NCI-H2171 treated with DMSO at 0.1 percent for 48 hours (cell line): ENCODE data around the gene ZNRF3.
A peak's percentile ranks its signal among the peaks of the same experiment; 100 is the strongest.
"Not testable (repeated sequence)": the region's sequence is repeated elsewhere in the genome, so short reads cannot be mapped to it uniquely, and the experiment has no call there.

Experiments
- DNase-seq: peaks from one replicate; lab custom pipeline; 2025; lab: John Stamatoyannopoulos, UW

The ZNRF3 gene

DNA sequence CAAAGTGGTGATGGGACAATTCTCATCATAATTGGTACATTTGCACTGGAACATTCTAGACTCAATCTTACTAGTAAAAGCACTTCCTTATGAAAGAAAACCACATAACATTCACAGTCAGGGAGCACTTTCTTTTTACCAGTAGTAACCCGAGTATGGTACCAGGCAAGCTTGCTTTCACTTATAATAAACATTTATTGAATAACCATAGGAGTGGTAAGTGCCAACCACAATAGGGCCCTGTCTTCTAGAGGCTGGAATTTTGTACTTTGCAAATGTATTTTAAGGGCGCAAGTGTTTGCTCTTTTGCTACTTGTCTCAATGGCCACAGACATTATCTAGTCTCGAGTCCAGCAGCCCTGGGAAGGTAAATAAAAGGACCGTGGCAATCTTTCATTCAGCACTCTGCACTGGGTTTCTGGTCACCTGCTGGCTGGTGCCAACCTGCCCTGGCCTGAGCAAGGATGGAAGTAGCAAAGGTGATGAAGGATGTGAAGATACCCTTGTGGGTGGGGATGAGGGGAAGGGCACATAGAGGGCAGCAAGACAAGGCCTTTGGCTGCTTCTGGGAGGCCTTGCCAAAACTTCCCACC, 154.1 kb downstream of the ZNRF3 start:
- no peak for DNase-seq

DNA sequence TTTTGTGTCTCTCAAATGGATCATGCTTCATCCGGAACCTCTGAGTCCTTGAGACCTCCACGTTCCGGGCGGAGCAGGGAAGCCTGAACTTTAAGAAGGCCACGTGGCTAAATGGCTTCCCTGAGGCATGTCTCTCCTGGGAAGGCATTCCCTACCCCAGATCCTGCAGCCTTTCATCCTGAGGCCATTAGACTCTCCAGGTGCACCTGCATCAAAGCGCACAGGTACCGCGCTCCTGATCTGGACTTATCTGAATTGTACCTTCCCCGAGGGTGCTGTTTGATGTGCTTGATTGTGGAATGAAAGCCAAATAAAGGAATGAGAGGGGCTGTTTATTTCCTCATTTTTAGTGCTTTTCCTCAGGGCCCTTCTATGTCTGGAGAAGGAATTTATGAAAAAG, 155.8 kb downstream of the ZNRF3 start:
- DNase-seq, result no peak

DNA sequence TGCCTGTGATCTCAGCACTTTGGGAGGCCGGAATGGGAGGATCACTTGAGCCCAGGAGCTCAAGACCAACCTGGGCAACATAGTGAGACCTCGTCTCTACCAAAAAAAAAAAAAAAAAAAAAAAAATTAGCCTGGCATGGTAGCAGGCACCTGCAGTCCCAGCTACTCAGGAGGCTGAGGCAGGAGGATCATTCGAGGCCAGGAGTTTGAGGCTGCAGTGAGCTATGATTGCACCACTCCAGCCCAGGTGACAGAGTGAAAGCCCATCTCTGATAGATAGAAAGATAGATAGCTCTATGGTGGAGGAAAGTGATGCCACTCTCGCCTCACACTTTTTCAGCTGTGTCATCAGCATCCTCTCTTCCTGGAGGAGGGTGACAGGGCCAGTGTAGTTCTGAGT, 156.3 kb downstream of the ZNRF3 start:
- DNase-seq, result not testable (repeated sequence)

DNA sequence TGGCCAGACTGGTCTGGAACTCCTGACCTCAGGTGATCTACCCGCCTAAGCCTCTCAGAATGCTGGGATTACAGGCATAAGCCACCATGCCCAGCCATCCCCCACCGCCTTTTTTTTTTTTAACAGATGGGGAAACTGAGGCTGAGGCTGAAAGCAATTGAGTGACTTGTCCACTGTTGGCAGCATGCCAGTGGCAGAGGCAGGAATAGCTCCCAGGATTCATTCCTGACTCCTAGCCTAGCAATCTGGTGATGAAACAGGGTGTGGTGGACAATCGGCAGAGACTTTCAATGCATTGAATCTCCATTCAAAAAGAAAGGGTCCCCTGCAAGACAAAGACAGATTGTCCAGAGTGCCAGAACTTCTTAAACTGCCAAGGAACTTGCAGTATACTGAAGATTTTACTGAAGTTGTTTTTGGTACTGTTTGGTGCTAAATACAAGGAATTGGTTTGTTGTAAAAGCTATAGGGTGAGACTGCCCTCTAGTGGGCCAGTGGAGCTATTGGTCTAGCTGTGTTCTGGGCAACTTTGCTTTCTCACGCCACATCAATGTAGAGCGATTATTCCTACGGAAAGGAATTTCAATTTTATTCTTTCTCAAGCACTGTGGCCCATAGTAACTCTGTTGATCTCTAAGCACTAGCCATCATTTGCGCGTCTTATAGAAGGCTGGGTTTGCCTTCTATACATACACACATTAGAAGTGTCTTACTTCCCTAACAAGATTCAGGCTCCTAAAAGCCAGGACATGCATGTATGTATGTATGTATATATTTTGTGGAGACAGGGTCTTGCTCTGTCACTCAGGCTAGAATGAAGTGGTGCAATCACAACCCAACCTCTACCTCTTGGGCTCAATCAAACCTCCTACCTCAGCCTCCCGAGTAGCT, 157.3 kb downstream of the ZNRF3 start:
- DNase-seq, result peak; percentile 78

DNA sequence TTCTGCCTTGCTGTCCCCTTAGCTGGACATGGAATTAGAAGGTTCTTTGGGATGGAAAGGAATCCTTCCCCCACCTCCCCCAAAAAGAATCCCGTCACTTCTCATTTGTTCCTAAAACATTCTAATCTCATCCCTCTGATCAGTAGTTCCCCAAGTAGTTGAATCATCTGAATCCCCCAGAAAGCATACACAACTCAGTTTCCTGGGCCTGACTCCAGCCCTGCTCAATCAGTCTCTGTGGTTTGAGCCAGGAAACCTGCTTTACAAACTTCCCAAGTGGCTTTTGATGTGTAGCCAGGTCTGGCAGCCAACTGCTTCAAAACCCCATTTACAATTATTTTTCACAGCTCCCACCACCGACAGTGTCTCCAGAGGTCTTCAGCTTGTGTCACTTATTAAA, 158.0 kb downstream of the ZNRF3 start:
- no peak for DNase-seq

DNA sequence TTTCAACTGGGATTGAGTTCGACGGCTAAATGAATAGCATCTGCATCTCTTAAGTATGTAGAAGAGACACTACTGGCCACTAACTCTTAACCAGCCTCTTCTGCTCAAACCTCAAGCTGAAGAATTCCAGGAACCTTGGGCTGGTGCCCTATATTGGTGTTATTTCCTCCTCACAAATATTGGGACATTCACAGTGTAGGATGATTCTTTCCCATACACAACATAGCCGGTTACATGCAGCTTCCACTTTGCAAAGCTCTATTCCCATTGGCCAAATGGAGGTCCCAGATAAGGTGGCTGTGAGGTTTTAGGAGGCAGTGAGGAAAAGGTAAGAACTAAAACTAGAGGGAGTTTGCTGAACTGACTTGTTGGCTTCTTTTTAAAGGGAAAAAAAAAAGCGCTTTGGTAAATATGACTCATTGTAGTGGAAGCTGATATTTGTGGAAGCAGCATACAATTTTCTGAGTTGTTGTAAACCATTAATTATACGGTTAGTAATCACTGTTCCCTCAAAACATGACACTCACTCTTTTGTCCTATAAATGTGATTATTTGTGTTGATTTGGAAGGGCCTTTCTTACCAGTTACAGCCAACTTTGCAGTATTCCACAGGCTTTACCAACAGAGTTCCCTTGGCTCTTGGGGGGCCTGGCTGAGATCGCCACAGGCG, 160.7 kb downstream of the ZNRF3 start:
- DNase-seq, result no peak

DNA sequence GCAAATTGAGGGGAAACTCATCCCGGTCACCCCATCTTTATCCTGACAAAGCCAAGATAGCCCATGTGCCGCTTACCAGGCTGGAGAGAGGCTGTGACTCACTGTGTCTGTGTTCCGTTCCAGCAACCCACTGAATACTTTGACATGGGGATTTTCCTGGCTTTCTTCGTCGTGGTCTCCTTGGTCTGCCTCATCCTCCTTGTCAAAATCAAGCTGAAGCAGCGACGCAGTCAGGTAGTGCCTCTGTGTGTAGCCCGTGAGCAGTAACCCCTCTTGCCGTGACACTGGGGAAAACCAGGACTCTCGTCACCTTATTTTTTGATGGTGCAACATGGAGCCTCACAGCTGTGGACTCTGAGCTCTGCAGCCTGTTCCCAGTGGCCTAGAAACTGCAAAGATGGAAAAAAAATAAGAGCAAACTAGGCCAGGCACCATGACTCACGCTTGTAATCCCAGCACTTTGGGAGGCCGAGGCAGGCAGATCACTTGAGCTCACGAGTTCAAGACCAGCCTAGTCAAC, 161.3 kb downstream of the ZNRF3 start:
- no peak for DNase-seq

DNA sequence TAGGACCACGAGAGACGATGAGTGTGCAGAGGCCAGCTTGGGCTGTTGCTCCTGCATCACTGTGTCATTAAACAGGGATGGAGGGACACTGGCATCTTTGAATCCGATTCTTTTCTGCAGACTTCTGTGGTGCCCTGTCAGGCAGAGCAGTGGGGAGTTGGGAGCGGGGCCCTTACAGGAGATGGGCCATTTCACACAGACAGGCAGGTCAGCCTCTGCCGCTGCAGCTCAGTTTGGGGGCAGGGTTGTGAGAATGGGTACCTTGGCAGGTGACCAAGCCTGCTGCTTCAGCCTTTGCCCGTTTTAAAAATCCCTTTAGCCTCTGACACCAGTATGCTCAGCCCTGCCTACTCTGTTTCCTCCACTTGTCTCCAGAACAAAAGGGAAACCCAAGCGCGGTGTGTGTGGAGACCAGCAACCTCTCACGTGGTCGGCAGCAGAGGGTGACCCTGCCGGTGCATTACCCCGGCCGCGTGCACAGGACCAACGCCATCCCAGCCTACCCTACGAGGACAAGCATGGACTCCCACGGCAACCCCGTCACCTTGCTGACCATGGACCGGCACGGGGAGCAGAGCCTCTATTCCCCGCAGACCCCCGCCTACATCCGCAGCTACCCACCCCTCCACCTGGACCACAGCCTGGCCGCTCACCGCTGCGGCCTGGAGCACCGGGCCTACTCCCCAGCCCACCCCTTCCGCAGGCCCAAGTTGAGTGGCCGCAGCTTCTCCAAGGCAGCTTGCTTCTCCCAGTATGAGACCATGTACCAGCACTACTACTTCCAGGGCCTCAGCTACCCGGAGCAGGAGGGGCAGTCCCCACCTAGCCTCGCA, 165.7 kb downstream of the ZNRF3 start:
- DNase-seq, result no peak

DNA sequence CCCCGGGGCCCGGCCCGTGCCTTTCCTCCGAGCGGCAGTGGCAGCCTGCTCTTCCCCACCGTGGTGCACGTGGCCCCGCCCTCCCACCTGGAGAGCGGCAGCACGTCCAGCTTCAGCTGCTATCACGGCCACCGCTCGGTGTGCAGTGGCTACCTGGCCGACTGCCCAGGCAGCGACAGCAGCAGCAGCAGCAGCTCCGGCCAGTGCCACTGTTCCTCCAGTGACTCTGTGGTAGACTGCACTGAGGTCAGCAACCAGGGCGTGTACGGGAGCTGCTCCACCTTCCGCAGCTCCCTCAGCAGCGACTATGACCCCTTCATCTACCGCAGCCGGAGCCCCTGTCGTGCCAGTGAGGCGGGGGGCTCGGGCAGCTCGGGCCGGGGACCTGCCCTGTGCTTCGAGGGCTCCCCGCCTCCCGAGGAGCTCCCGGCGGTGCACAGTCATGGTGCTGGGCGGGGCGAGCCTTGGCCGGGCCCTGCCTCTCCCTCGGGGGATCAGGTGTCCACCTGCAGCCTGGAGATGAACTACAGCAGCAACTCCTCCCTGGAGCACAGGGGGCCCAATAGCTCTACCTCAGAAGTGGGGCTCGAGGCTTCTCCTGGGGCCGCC, 166.4 kb downstream of the ZNRF3 start:
- peak; percentile 38 for DNase-seq

DNA sequence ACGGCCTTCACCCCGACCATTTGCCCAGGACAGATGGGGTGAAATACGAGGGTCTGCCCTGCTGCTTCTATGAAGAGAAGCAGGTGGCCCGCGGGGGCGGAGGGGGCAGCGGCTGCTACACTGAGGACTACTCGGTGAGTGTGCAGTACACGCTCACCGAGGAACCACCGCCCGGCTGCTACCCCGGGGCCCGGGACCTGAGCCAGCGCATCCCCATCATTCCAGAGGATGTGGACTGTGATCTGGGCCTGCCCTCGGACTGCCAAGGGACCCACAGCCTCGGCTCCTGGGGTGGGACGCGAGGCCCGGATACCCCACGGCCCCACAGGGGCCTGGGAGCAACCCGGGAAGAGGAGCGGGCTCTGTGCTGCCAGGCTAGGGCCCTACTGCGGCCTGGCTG, 167.1 kb downstream of the ZNRF3 start:
- no peak for DNase-seq

DNA sequence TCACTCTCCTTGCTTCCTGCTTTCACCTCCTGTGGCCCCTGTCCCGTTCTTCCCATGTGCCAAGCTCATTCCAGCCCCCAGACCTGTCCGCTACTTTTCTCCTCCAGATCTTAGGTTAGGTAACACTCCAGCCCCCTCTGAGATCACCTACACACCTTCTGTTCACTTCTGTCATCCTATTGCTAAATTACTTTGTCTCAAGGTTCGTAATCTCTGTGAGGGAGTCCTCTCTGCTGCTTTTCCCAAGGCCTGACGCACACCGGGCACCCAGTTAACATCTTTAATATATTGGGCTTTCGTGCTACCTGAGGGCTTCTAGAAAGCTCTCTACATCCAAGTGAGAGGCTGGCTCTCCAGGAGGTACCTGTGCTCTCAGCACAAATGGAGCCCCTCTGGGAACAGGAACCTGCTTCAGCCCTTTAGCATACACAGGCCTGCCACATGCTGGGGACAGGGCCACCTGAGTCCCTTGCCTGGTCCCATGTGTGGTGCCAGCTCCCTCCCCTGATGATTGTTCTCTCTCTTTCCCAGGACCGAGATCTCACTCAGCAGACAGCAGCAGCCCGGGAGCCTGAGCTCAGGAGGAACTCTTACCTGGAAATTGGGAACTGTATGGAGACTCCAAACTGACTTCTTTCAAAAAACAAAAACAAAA, 169.8 kb downstream of the ZNRF3 start:
- DNase-seq, result peak; percentile 35

DNA sequence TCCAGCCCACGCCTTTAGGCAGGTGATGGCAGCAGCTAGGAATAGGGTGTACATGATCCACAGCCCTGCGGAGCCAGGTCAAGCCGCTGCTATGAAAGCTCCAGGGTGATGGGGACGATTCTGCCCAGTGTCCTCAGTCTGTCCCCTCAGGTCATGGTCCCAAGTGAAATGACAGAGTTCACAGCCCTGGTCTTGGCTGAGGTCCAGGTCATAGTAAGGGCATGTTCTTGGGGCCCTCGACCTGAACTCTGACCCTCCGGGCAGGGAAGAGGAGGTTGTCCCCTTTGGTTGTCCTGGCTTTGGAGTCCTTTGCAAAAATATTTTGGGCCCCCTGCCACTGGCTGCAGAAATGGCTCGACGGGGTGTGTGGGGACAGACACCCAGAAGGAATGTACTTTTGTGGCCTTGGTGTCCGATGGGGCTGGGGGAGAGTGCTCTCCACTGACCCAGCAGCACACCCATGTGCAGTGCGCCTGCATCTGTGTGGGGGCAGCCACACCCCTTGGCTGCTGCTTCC, 170.9 kb downstream of the ZNRF3 start:
- DNase-seq, result no peak

DNA sequence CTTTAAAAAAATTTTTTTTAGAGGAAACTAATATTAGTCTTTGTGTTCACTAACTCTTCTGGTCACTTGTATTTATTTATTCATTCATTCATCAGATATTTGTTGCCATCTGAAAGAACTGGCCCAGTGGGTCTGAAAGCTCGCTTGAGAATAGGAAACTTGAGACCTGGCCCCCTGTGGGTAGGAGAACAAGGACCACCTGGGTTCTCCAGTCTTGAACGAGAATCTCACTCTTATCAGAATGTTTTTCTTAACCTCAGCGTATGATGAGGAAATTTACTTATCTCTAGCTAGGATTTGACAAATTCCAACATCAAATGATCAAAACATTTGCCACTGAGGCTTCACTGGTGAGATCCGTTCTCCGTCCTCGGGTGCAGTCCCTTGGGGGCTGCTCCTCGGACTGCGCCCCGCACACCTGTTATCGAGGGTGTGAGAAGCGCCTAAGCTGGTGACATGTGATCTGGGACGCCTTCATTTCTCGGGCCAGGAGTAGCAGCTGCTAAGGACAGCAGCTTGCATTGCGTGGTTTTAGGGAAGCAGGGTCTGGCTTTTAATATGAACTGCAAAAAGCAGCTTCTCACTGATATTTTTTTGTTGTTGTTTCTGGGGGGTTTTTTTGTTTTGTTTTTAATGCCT, 171.9 kb downstream of the ZNRF3 start:
- DNase-seq, result peak; percentile 94

DNA sequence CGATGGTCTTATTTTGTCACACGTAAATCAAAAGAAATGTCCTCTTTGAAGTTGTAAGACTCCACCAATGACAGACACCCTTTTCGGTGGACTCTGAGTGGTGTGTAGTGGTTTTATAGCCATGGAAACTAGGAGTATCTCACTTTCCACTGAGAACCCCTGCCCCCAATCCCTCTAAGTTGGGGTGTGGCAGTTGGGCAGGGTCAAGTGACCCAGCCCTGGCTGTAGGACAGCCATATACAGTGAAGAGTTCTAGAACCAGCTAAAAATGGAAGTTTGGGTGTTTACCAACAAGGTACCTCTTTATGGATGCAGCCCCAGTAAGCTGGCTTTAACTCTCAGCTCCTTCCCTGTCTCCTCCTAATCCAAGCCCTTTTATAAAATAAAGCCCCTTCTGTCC, 173.1 kb downstream of the ZNRF3 start:
- DNase-seq, result no peak

DNA sequence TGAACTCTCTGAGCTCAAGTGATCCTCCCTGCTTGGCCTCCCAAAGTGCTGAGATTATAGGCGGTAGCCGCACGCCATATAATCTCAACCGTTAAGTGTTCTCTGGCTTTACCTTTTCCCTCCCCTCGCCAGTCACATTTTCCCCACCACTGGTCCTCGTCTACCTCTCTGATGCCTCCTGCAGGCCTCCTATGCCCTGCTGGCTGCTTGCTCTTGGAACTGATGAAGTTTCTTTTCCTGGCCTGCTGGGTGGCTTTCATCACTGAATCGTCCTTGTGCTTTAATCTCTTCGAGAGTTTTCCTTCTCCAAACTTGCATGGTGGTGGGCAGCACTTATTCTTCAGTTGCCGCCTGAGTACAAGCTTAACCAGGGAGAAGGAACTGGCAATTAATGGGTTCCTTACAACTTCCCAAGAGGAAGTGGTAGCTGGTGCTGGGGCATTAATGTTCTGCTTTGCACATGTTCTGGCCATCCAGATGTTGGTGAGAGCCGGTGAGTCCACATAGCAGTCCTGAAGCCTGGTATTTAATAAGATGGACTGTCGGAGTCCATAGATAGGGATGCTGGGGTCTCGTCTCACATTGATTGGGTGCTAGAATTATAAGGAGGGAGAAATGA, 177.0 kb downstream of the ZNRF3 start:
- DNase-seq, result no peak

DNA sequence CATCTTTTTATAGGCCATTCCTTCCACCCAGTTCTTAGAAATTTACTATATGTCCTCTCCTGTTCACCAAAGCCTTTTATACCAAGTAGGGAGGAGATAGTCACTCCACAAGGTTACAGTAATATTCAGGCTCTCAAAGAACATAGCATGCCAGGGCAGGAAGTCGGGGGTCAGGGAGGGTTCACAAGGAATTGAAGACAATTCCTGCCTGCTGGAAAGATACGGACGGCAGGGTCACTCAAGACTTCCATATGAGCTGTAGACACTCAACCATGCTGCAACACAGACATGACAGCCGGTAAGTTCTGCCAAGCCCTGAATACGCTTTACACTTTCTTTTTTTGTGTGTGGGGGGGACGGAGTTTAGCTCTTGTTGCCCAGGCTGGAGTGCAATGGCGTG, 177.6 kb downstream of the ZNRF3 start:
- DNase-seq, result no peak

DNA sequence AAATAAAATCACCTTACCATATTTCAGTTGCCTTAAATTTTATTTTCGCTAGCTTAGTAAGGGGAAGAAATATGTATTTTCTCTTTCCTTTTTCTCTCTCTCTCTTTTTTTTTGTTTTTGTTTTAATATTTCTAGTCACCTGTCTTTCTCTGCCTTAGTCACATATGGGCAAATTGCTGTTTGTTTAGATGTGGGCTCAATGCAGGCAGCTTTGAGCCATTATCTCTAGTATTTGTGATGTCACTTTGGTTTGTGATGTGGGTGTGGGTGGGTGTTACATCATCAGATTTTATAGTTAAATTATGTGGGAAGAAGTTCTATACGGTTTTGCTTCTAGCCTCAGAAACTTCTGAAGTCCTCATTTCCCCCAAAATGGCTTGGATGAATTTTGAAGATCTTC, 178.4 kb downstream of the ZNRF3 start, which contains the start of gene C22orf31:
C22orf31 (minus strand) TSS at position 59 of the 400 bp plus-strand sequence; CDS start at position 20, 39 bp downstream.
- peak; percentile 50 for DNase-seq

DNA sequence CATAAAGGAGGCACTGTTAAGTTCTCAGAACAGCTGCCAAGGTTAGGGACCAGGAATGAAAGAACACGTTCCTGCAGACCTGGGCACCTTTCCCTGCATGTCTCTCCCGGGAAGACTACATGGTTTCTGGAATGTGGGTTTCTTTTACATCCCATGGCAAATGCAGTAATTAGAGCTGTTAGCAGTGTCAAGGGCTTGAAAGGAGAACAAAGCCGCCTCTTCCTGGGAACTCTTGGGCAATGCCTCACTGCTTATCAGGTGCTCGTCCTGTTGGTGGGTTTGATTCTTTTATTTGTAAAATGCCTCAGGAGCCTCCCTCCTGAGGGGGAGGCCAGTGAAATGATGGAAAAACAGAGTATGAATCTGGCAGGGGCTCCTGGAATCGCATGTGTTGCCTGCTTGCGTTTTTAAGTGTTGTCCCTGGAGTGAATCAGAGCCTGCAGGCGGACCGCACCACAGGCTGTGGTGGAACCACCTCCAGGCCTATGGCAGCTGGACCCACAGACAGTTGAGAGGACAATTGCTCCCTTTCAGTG, 179.0 kb downstream of the ZNRF3 start:
- DNase-seq, result peak; percentile 33

DNA sequence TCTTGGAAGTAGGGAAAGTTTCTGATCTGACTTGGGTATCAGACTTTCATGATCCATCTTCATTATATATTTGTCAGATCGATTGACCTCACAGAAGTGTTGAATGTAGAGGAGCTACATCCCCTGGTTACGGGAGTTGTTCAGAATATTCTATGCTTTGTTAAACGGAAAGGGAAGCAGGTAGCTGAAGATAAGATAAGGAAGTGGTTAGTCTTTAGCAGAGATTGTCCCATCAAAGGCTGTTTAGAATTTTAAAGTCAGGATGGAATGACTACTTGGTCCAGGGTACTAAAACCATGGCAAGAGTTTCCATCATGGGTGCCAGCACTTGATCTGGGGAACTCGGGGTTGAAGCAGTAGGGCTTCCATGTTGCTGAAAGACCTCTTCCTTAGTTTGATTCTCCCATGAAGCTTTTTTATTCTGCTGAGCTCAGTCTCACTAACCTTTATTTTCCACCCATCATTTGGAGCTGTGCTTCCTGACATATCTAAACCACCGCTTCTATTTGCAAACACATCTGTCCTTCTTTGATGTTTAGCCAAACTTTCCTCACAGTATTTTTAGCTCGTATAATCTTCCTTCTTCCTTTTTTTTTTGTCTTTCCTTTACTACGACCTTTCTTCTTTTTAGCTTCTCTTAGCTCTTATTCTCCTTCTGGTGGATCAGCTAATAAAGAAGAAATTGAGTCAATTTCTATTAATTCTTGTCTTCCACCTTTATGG, 182.3 kb downstream of the ZNRF3 start:
- DNase-seq, result no peak
